ENCODE measurements around the gene CTDP1.

The CTDP1 gene

DNA sequence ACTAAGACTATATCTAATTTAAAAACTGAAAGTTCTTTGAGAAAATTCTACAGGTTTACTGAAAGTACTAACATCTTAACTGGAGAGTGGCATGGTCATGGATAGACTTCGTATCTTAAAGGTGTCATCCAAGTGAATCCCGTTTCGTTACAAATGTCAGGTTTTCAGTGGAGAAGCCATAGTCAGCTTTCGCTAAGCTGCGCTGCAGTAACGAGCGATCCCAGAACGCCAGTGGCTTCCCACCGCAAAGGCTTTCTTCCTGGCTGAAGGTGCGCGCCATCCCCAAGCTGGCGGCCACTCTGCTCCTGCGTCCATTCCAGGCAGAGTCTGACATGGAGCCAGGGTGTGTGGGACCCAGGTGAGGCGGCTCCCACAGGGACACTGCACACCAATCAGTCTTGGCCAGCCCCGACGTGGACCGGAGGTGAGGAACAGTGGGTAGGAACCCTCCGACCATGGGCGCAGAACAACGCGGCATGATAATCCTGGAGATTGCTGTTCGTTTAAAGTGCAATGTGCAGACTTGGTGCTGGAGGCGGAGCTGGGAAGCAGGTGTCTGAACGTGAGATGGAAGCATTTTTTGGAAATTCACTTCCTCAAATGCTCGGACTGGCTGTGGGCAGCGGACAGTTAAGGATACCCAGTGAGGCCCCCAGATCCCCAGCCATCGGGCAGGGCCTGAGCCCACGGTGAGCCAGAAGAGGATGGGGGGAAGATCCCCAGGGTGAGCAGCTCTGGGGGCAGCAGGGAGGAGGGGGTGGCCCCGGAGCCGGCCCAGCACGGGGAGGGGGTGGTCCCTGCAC lies 90.3 kb downstream of the CTDP1 start:
- DNase-seq, result no peak

GRCh38 chr18:79770501-79770815 lies 90.9 kb downstream of the CTDP1 start:
- DNase-seq, result no peak

DNA sequence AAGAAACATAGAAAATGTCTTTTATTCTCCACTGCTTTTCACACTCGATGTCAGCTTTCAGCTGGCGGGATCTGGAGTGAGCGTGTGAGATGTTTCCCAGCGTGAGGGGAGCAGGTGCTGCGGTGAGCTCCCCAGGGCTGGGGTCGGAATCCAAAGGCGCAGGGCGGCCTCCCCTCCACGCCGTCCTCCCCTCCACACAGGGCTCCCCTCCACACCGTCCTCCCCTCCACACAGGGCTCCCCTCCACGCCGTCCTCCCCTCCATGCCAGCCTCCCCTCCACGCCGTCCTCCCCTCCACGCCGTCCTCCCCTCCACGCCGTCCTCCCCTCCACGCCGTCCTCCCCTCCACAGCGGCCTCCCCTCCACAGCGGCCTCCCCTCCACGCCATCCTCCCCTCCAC lies 91.2 kb downstream of the CTDP1 start:
- DNase-seq, result no peak

DNA sequence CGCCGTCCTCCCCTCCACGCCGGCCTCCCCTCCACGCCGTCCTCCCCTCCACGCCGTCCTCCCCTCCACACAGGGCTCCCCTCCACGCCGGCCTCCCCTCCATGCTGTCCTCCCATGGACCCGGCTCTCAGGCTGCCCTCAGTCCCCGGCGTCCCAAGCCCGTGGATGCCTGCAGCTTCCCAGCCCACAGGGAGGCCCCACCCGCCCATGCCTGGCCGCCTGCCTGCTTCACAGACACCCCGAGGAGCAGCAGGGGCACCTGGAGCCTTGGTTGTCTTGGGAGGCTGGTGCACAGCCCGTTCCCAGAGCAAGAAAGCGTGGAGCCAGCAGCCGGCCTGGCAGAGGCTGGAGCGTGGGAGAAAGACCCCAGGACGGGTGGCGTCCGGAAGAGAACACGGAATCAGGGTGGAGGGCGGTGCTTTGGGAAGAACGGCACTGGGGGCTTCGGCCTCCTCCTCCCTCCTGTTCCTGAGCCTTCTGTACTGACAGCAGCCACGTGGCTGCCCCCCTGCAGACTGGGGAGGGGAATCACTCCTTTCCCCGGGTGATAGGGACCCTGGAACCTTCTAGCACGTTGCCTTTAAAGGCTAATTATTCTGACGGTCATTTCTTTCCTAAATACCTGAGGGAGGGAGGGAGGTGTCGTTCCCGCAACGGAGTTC lies 92.0 kb downstream of the CTDP1 start:
- no peak for DNase-seq

- no peak for DNase-seq
Measured at GRCh38 chr18:79772108-79772864, 92.7 kb downstream of the CTDP1 start.

DNA sequence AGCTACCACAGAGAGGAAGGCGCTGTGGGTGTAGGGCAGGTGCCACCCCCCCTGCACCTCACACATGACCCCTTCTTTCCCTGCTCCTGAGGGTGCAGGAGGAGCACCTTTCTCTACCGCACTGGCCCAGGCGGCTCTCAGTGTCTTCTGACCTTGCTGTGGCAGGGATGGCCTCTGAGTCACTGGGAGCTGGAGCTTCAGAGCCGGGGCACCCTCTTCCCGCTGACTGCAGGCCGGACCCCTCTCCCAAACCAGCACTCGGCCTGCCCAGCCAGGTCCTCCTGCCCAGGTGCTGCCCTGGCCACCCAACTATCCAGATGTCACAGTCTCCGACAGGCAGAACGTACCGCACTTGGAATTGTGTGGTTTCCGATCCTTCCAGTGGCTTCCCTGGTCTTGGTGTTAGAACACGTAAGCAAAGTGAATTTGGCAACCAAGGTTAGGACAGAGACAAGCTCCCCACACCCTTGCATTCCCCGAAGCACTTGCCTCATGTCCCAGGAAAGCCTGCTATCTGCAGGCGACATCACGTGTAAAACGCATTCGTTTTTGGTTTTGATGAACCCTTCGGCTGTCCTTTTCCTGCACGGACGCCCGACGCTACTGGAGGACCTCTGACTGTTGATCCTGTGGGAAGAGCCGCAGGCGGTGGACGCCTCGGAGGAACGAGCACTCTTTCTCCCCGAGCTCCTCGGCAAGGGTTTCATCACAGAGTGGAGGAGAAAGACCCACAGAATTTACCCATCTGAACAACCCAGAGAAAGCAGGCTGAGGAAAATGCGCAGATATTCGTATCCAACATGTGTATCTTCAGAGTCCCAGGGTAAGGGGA lies 93.5 kb downstream of the CTDP1 start:
- DNase-seq, result no peak

GRCh38 chr18:79774111-79774510 lies 94.5 kb downstream of the CTDP1 start:
- no peak for DNase-seq

GRCh38 chr18:79775441-79776221 lies 96.0 kb downstream of the CTDP1 start:
- no peak for DNase-seq

DNA sequence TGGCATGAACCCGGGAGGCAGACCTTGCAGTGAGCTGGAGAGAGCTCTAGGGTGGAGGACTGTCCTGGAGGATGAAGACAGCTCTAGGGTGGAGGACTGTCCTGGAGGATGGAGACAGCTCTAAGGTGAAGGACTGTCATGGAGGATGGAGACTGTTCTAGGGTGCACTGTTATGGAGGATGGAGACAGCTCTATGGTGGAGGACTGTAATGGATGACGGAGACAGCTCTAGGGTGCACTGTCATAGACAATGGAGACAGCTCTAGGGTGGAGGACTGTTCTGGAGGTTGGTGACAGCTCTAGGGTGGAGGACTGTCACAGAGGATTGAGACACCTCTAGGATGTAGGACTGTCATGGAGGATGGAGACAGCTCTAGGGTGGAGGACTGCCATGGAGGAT lies 97.1 kb downstream of the CTDP1 start:
- DNase-seq, result no peak

GRCh38 chr18:79778291-79778791 lies 98.7 kb downstream of the CTDP1 start:
- no peak for DNase-seq

GRCh38 chr18:79779021-79779699 lies 99.6 kb downstream of the CTDP1 start:
- no peak for DNase-seq

GRCh38 chr18:79779700-79780190 lies 100.1 kb downstream of the CTDP1 start:
- DNase-seq, result no peak

- no peak for DNase-seq
Measured at GRCh38 chr18:79780547-79780946, 100.9 kb downstream of the CTDP1 start.

DNA sequence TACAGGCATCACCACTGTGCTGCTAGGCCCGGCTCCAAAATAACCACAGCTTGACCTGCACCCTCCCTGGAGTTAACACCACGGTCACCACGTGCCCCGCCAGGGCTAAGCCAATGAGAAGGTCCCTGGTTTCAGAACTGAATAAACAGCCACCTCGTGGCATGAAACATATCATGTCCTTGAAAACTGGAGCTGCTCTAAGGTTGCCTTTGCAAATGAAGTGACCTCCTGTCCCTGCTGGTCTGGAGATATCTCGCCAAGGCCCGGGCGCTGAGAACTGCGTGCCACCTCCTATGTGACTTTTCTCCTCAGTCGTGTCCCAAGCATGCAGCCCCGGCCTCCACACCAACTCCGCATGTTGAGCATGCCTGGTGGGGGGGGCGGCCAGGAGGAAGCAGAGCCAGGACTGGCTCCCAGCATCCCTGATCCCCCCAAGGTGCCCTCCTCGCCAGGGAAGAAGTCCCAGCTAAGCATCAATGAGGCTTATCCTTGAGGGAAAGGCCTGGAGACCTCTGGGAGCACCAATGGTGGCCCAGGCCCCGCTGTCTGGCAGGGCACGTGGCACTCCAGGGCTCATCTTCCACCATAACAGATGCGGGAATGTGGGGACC lies 101.8 kb downstream of the CTDP1 start:
- DNase-seq, result no peak

DNA sequence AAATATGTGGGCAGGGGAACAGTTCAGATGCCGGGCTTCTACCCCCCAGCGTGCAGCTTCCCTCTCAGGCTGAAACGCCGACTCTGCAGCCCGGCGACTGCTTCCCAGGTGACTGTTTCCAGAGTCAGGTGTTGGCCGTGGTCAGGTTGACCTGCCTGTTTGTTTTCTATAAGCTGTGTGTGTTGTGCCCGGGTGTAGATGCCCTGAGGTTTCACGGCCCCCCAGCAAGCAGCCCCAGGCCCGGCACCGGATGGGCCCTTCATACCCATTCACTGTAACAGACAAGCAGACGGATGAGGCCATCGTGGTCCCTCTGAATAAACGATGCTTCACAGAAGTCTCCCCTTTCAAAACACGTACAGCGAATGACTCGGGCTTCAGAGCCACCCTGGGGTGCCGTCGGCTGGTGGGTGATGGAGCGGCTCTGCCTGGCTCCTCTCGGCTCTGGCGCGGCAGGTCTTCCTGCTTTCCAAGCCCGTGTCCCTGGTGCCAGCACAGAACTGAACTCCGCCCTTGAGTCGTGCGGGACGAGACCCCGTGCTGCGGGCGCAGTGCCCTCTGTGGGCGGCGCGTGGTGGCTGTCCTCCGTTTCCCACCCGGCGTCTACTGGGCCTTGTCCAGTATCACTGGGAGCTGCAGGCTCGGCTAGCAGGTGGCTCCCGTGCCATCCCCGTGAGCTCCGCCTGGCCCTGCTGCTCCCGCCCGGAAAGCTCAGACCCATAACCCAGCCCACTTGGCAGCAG lies 103.1 kb downstream of the CTDP1 start:
- DNase-seq, result no peak

GRCh38 chr18:79784071-79784913 lies 104.7 kb downstream of the CTDP1 start:
- no peak for DNase-seq

DNA sequence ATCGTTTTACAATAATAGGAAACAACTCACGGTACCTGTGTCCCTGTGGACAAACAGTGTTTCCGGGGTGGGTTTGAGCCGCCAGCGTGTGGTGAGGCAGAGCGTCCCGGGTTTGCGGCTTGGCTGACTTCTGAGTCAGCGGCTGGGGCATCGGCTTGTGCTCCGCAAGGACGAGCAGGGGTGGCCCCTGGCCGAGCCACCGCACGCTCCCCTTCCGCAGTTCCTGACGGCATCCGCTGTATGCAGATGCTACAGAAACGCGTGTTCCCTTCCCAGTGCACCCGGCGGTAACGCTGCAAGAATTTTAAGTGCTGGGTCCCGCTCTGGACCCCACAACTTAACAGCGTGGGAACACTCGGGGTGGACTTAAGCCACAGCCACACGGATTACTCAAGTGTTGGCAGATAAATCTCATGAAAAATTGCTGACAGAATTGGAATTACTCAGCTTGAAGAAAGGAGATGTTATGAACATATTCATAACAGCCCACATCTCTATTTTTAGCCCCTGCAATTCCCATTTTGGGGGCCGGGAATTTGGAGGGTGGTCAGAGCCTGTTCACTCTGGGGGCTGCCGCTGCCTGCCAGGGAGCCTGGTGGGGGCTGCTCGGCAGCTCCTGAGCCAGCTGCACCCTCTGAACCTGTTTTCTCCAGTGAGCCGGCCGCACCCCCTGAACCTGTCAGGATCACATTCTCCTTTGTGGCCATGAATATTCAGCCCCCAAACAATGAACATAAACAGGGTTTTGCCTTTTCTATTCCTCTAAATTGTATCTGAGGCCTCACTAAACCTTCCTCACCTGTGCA lies 105.6 kb downstream of the CTDP1 start:
- no peak for DNase-seq

DNA sequence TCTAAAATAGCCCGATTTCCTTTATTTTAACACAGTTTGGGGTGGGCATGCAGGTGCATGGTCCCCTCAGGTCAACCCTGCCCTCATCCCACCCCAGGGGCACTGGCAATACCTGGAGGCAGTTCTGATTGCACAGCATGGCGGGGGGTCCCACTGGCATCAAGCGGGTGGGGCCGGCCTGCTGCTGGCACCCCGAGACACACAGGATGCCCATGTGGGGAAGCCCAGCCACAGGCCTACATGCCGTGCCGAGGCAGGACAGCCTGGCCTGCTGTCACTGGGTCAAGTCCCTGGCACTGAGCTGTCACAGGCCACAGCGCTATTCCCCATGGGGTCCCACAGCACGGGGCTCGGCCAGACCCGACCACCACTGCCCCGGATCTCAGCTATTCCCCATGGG lies 106.2 kb downstream of the CTDP1 start:
- DNase-seq, result no peak
